Vagina (tissue), 2 donors: ENCODE results near the gene OTULINL.

ENCODE experiments used
- POLR2A ChIP-seq, 2 donors: fragments of 450-650 bp; IDR thresholded peaks; one replicate each; pipeline ENCODE4 v1.6.1; 2017; ENCODE audit warnings: antibody characterized with exemption in 2 of 2, mild to moderate bottlenecking in 2 of 2, moderate library complexity in 2 of 2
- POLR2AphosphoS5 ChIP-seq, 2 donors: sonication (generic); formaldehyde crosslinking; IDR thresholded peaks; one replicate each; pipeline ENCODE4 v1.9.0; 2017; ENCODE audit warnings: antibody characterized with exemption in 2 of 2, mild to moderate bottlenecking in 2 of 2, low read depth in 1 of 2; ENCODE audit not compliant: insufficient read depth in 1 of 2
- TF ChIP-seq, protein P1 (sequence below), 3 experiments: fragments of 450-650 bp in 2 of 3; fragments of 200-600 bp in 1 of 3; sonication (generic) in 1 of 3; IDR thresholded peaks; one replicate each; pipeline ENCODE4 v1.5.1; 2017 to 2019; ENCODE audit warnings: antibody characterized with exemption in 3 of 3, mild to moderate bottlenecking in 2 of 3, moderate library complexity in 2 of 3

GRCh38 chr5:14627270-14627669 lies 45.7 kb downstream of the OTULINL start:
- TF ChIP-seq POLR2A (IDR thresholded peaks at IDR 0.05) (no peak), POLR2AphosphoS5 (IDR thresholded peaks at IDR 0.05; ENCODE audit: insufficient read depth in 1 of 2, low read depth in 1 of 2) (no peak)
- TF ChIP-seq, protein P1, sequence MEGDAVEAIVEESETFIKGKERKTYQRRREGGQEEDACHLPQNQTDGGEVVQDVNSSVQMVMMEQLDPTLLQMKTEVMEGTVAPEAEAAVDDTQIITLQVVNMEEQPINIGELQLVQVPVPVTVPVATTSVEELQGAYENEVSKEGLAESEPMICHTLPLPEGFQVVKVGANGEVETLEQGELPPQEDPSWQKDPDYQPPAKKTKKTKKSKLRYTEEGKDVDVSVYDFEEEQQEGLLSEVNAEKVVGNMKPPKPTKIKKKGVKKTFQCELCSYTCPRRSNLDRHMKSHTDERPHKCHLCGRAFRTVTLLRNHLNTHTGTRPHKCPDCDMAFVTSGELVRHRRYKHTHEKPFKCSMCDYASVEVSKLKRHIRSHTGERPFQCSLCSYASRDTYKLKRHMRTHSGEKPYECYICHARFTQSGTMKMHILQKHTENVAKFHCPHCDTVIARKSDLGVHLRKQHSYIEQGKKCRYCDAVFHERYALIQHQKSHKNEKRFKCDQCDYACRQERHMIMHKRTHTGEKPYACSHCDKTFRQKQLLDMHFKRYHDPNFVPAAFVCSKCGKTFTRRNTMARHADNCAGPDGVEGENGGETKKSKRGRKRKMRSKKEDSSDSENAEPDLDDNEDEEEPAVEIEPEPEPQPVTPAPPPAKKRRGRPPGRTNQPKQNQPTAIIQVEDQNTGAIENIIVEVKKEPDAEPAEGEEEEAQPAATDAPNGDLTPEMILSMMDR (IDR thresholded peaks at IDR 0.05), result no peak
